Common myeloid progenitor, CD34-positive (primary cell): Measurements from ENCODE around the gene TEX35.

Source experiments
- CTCF ChIA-PET: fragments of 350-600 bp; sonication (Branson Sonifier 250); formaldehyde crosslinking; loops from one replicate; lab custom pipeline; 2021; ENCODE audit warnings: antibody characterized with exemption; lab: Charles Lee
- POLR2A ChIA-PET: fragments of 350-600 bp; sonication (Branson Sonifier 250); formaldehyde crosslinking; loops from one replicate; lab custom pipeline; 2021; ENCODE audit warnings: antibody characterized with exemption; lab: Charles Lee
- DNase-seq, 3 donors: peaks; one replicate each; pipeline versions ENCODE4 v3.0.0 to v3.0.0-alpha.2; 2013
- H3K27ac ChIP-seq, 2 experiments: 1 replicate in 1 of 2; 2 replicates in 1 of 2; pipeline ENCODE4 v1.7.0; 2013; ENCODE audit warnings: inconsistent platforms in 2 of 2, low read length in 2 of 2, mild to moderate bottlenecking in 2 of 2, low read depth in 1 of 2, moderate library complexity in 1 of 2; ENCODE audit not compliant: severe bottlenecking in 2 of 2, insufficient read depth in 1 of 2, poor library complexity in 1 of 2
- H3K27me3 ChIP-seq, 5 experiments: replicated peaks in 2 of 5; 1 replicate in 3 of 5; 2 replicates in 2 of 5; pipeline versions ENCODE4 v1.6.1 to v1.7.0; 2013; ENCODE audit warnings: low read length in 4 of 5, mild to moderate bottlenecking in 2 of 5, moderate library complexity in 2 of 5, inconsistent platforms in 1 of 5; ENCODE audit not compliant: insufficient read depth in 5 of 5, control insufficient read depth in 4 of 5
- H3K36me3 ChIP-seq, 4 experiments: 1 replicate in 2 of 4; 2 replicates in 2 of 4; pipeline versions ENCODE4 v1.6.1 to v1.7.0; 2013; ENCODE audit warnings: low read length in 3 of 4, control low read depth in 1 of 4, mild to moderate bottlenecking in 1 of 4; ENCODE audit not compliant: control insufficient read depth in 4 of 4, insufficient read depth in 4 of 4
- H3K4me1 ChIP-seq, 4 experiments: 1 replicate in 3 of 4; 2 replicates in 1 of 4; pipeline versions ENCODE4 v1.6.1 to v1.7.1; 2013; ENCODE audit warnings: low read length in 3 of 4, mild to moderate bottlenecking in 3 of 4, control low read depth in 1 of 4, inconsistent platforms in 1 of 4, moderate library complexity in 1 of 4; ENCODE audit not compliant: control insufficient read depth in 4 of 4, insufficient read depth in 4 of 4; ENCODE audit errors: control extremely low read depth in 1 of 4
- H3K4me3 ChIP-seq, 7 experiments: 1 replicate in 4 of 7; 2 replicates in 3 of 7; pipeline versions ENCODE4 v1.5.1 to v1.7.0; 2013; ENCODE audit warnings: mild to moderate bottlenecking in 7 of 7, low read length in 6 of 7, moderate library complexity in 6 of 7, inconsistent platforms in 2 of 7, low read depth in 2 of 7, control low read depth in 1 of 7; ENCODE audit not compliant: insufficient read depth in 4 of 7, control insufficient read depth in 1 of 7; ENCODE audit errors: extremely low read depth in 1 of 7
- H3K9me3 ChIP-seq, 5 experiments: 1 replicate in 4 of 5; 2 replicates in 1 of 5; pipeline versions ENCODE4 v1.6.1 to v1.7.1; 2013; ENCODE audit warnings: low read length in 4 of 5, mild to moderate bottlenecking in 2 of 5, inconsistent platforms in 1 of 5, low read depth in 1 of 5, moderate library complexity in 1 of 5; ENCODE audit not compliant: control insufficient read depth in 4 of 5, insufficient read depth in 2 of 5; ENCODE audit errors: control extremely low read depth in 1 of 5
- WGBS: methylation state at CpG from one replicate; pipeline ENCODE4 v1.1.5; 2013; ENCODE audit not compliant: insufficient coverage; 5-methylcytosine and 5-hydroxymethylcytosine counted together

TEX35 gene

DNA sequence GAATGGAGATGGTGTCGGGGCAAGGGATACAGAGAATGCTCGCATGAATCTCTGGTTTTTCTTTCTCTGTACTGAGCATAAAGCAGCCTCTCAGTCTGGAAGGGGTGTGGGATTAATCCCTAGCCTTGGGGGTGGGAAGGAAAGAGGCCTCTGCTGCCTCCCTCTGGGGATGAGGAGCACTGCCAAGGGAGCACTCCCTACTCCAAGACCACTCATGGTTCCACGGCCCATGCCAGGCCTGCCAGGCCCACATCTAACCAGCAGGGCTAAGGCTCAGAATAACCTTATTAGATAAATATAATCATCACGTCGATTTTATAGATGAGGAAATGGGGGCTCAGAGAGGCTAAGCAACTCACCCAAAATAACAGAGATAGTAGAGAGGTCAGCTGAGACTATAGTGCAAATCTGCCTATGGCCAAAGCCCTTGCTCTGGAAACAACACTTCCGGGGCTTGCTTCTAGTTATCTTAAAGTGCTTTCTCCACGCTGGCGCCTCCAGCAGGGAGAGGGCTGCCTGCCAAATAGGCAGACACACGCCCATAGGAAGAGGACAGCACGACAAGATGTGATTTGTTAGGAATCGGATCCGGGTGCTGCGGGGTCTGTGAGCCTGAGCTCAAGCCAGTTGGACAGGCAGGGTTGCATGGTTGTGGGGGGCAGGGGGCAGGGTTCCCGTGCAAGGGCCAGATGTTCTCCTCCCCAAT, 522 bp downstream of the TEX35 start:
- Histone ChIP-seq H3K27ac (no peak overlapping the region), H3K27me3 (no peaks in the 10 kb centered on the region), H3K4me1 (no peaks in the 10 kb centered on the region), H3K4me3 (no peak overlapping the region), H3K36me3 (no peaks in the 10 kb centered on the region), H3K9me3 (no peaks in the 10 kb centered on the region)
- no peak for DNase-seq
- WGBS: 94% methylated on average over 12 of the region's 14 CpGs
- ChIA-PET CTCF (interaction anchor here (0.7 to 3.2 kb wide), 4 partner anchors 9 to 16 kb away, joined by 3 to 21 read pairs (median 4); no protein-coding TSS in a partner anchor), POLR2A (no interaction called here)

- WGBS: 88% methylated on average over 4 of the region's 4 CpGs
- no peak for DNase-seq
- POLR2A ChIA-PET: no interaction called here
These were observed 3.2 kb downstream of the TEX35 start for GRCh38 chr1:178516110-178516509.

DNA sequence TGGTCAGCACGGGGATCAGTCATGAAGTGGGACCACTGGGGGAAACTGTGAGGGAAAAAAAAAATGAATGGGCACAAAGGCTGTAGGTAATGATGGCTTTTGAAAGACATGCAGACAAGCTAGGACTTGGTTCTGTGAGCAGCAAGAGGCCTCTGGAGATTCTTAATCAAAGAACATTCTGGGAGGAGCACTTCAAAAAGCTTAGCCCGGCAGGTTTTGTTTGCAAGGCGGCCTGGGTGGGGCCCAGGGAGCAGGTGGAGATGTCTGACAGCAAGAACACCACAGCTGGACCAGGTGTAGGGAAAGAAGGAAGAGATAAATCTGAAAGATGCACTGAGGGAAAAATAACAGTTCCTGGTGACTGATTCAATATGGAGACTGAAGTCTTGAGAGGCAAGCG, 6.0 kb downstream of the TEX35 start:
- H3K36me3 ChIP-seq: no peaks in the 10 kb centered on the region
- POLR2A ChIA-PET: no interaction called here
- 97% methylated on average over 4 of the region's 4 CpGs for WGBS
- H3K27me3 ChIP-seq: no peaks in the 10 kb centered on the region
- H3K4me1 ChIP-seq: no peaks in the 10 kb centered on the region
- DNase-seq: no peak
- no peak overlapping the region for H3K27ac ChIP-seq
- no peaks in the 10 kb centered on the region for H3K9me3 ChIP-seq
- H3K4me3 ChIP-seq: no peak overlapping the region
- CTCF ChIA-PET: interaction anchor here (1.0 kb wide), 2 partner anchors 9 to 10 kb away, joined by 3 read pairs; no protein-coding TSS in a partner anchor

More at GRCh38 chr1:178516110-178516509, 3.2 kb downstream of the TEX35 start:
- no peaks in the 10 kb centered on the region for H3K27me3 ChIP-seq
- no peaks in the 10 kb centered on the region for H3K36me3 ChIP-seq
- no peaks in the 10 kb centered on the region for H3K9me3 ChIP-seq
- H3K27ac ChIP-seq: no peak overlapping the region
- no peaks in the 10 kb centered on the region for H3K4me1 ChIP-seq
- H3K4me3 ChIP-seq: no peak overlapping the region
- CTCF ChIA-PET: interaction anchor here (1.4 to 1.7 kb wide), 3 partner anchors 11 to 15 kb away, joined by 3 to 7 read pairs (median 5); no protein-coding TSS in a partner anchor

- H3K4me1 ChIP-seq: no peaks in the 10 kb centered on the region
- DNase-seq: no peak
- H3K27ac ChIP-seq: no peak overlapping the region
- POLR2A ChIA-PET: no interaction called here
- H3K9me3 ChIP-seq: no peaks in the 10 kb centered on the region
- CTCF ChIA-PET: interaction anchor here (0.5 kb wide), 1 partner anchor 407 kb away, joined by 4 read pairs; no protein-coding TSS in a partner anchor
- 96% methylated on average over 10 of the region's 11 CpGs for WGBS
- no peak overlapping the region for H3K4me3 ChIP-seq
- H3K27me3 ChIP-seq: no peaks in the 10 kb centered on the region
- H3K36me3 ChIP-seq: no peaks in the 10 kb centered on the region
These were observed 7.9 kb downstream of the TEX35 start for GRCh38 chr1:178520803-178521202.

DNA sequence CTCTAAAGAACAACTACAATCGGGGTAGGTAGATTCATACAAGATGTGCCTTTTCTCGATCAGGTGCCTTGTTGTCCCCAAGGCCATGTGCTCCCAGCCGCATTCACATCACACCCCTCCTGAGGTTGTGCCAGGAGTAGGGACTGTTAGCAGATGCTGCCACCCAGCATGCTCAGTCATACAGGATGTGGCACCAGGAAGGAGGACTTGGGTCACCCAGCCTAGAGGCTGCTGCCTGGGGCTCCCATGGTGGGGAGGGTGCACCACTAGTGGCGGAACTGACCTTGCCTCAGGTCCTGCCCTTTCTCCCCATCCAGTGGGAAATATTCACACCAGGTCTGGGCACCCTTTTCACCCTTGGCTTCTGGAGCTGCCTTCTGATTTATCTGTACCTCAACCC, 8.3 kb downstream of the TEX35 start:
- no peaks in the 10 kb centered on the region for H3K27me3 ChIP-seq
- WGBS: 92% methylated on average over 4 of the region's 4 CpGs
- no peaks in the 10 kb centered on the region for H3K4me1 ChIP-seq
- H3K27ac ChIP-seq: no peak overlapping the region
- no peaks in the 10 kb centered on the region for H3K36me3 ChIP-seq
- POLR2A ChIA-PET: no interaction called here
- DNase-seq: no peak
- no peak overlapping the region for H3K4me3 ChIP-seq
- no peaks in the 10 kb centered on the region for H3K9me3 ChIP-seq
- CTCF ChIA-PET: interaction anchor here (0.5 to 1.0 kb wide), 2 partner anchors 9 to 406 kb away, joined by 3 to 4 read pairs; no protein-coding TSS in a partner anchor

DNA sequence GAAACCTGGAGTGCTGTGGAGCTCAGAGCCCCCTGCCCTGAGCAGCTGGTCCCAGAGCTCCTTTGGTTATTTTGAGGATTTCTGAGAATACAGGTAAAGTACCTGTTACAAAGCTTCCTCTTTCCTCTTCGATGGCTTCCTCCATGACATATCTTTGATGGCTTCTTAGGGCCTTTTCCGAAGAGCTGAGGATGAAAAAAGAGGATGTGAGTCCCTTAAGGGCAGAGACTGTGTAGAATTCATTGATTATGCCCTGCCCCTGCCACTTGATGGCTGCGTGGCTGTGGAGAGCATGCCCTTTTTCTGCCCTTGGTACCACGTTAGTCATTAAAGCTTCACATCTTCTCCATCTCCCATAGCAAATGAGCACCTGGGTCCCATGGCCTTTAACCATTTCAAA, 14.2 kb downstream of the TEX35 start:
- POLR2A ChIA-PET: no interaction called here
- Histone ChIP-seq H3K9me3 (no peaks in the 10 kb centered on the region), H3K27ac (no peak overlapping the region), H3K27me3 (no peaks in the 10 kb centered on the region), H3K4me3 (no peak overlapping the region), H3K4me1 (peaks cover 0 to 4% (median 2%) of the 10 kb centered on the region in 4 experiments), H3K36me3 (no peaks in the 10 kb centered on the region)
- 83% methylated on average over 4 of the region's 4 CpGs for WGBS
- DNase-seq: no peak
- CTCF ChIA-PET: interaction anchor here (0.8 to 2.0 kb wide), 2 partner anchors 25 to 26 kb away, joined by 3 to 7 read pairs; no protein-coding TSS in a partner anchor

DNA sequence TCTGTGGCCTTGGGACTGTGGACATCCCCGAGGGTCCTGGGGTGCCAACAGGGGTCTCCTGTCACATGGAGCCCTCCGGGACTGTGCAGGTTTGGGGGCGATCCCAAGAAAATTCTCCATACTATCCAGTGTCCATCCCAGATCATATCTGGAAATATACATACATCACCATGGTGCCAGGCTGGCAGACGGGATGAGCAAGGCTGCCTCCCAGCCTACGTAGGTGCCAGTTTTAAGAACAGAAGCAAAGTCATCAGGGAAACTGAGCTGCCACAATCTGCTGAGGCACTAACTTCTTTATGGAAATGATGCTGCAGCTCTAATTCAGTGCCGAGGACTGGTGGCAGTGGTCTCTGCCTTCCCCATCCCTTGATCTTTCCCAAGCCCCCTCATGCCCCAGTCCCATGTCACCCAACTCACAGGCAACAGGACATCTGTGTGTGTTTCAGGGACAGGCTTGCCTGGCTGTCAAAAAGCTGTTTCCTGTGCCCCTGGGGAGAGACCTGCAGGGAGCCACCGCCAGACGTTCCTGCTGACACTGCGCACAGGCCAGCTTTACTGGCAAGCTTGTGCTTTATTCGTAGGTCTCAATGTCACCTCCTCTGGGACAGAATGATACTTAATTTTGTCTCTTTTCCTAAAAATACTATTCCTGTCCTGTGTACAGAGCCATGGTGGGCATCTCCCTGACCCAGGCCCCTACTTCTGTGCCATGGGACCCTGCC, 15.5 kb downstream of the TEX35 start:
- DNase-seq: no peak
- Histone ChIP-seq H3K4me3 (no peak overlapping the region), H3K36me3 (no peaks in the 10 kb centered on the region), H3K27ac (no peak overlapping the region), H3K4me1 (peaks cover 0 to 7% (median 3%) of the 10 kb centered on the region in 4 experiments), H3K9me3 (no peaks in the 10 kb centered on the region), H3K27me3 (no peaks in the 10 kb centered on the region)
- CTCF ChIA-PET: interaction anchor here (0.5 to 2.0 kb wide), 9 partner anchors 9 to 474 kb away, joined by 3 to 7 read pairs (median 4); partner anchors contain the start of gene TEX35
- POLR2A ChIA-PET: no interaction called here
- 86% methylated on average over 10 of the region's 10 CpGs for WGBS
